K562 (cell line): Measurements from ENCODE around the gene PRELID3B. TPM values are rescaled to one million over a fixed set of nuclear protein-coding genes. Genes with fewer than 3 reads are reported as not detected.

Experiments
- ATAC-seq: fragments of 200-7000 bp; cut with Tn5 transposase; 3 replicates; pipeline ENCODE4 v1.9.1; 2020; ENCODE audit warnings: moderate library complexity
- BruUV-seq: library from RNA; stranded (reverse); fragments of 400-500 nt; replicated peaks from 2 replicates; lab custom pipeline; 2021; lab: Mats Ljungman, UMichigan
- CTCF ChIA-PET: fragments of 300-600 bp; formaldehyde crosslinking; extraction: SDS; loops from one replicate; lab custom pipeline; 2021; ENCODE audit warnings: low intra/inter-chr PET ratio; lab: Yijun Ruan, JAX
- POLR2A ChIA-PET: fragments of 300-600, 350-650 bp; sonication (Branson Sonifier 250); formaldehyde crosslinking; extraction: SDS; loops from one replicate; lab custom pipeline; 2021; ENCODE audit warnings: antibody characterized with exemption, inconsistent platforms; lab: Yijun Ruan, JAX
- DNase-seq, 4 experiments: peaks; one replicate each; pipeline versions ENCODE4 v3.0.0 to v3.0.0-alpha.2; 2011 to 2018; ENCODE audit warnings: low spot score in 3 of 4, mixed read lengths in 3 of 4; ENCODE audit errors: extremely low read depth in 1 of 4
- FAIRE-seq: peaks from 2 replicates; lab custom pipeline; 2011; peaks lifted over from hg19 to GRCh38; lab: Jason Lieb, UNC
- H2AFZ ChIP-seq: 2 replicates; pipeline ENCODE4 v1.6.0; 2011; ENCODE audit warnings: low read depth, low read length, control low read depth, inconsistent platforms
- H3K27ac ChIP-seq: fragments of 200-600 bp; 3 replicates; pipeline ENCODE4 v1.8.0; 2011; ENCODE audit warnings: low read depth, mild to moderate bottlenecking, control low read depth, inconsistent platforms, low read length, moderate library complexity, mixed read lengths; ENCODE audit errors: extremely low read depth
- H3K27me3 ChIP-seq, 2 experiments: fragments of 300-600 bp in 1 of 2; 2 replicates in 1 of 2; 3 replicates in 1 of 2; pipeline versions ENCODE4 v1.6.0 to v1.8.0; 2011; ENCODE audit warnings: inconsistent platforms in 2 of 2, low read length in 2 of 2, mild to moderate bottlenecking in 1 of 2, mixed read lengths in 1 of 2, moderate library complexity in 1 of 2; ENCODE audit not compliant: control insufficient read depth in 2 of 2, insufficient read depth in 2 of 2
- H3K36me3 ChIP-seq: fragments of 300-600 bp; 3 replicates; pipeline ENCODE4 v1.8.0; 2011; ENCODE audit warnings: mild to moderate bottlenecking, low read length, inconsistent platforms; ENCODE audit not compliant: control insufficient read depth, insufficient read depth
- H3K4me1 ChIP-seq, 2 experiments: fragments of 200-600 bp in 1 of 2; replicated peaks in 1 of 2; 2 replicates in 1 of 2; 3 replicates in 1 of 2; pipeline versions ENCODE4 v1.5.1 to v1.8.0; 2011; ENCODE audit warnings: inconsistent platforms in 2 of 2, low read length in 2 of 2, mild to moderate bottlenecking in 1 of 2, mixed read lengths in 1 of 2, moderate library complexity in 1 of 2; ENCODE audit not compliant: control insufficient read depth in 2 of 2, insufficient read depth in 2 of 2
- H3K4me2 ChIP-seq: 2 replicates; pipeline ENCODE4 v1.6.1; 2011; ENCODE audit warnings: low read length, control low read depth, inconsistent platforms, mixed read lengths; ENCODE audit not compliant: insufficient read depth
- H3K4me3 ChIP-seq: fragments of 200-600 bp; sonication (generic), shearing (Covaris generic); 2 replicates; pipeline ENCODE4 v1.5.1; 2016; ENCODE audit warnings: control low read depth, inconsistent platforms
- H3K79me2 ChIP-seq: fragments of 200-600 bp; 3 replicates; pipeline ENCODE4 v1.8.0; 2011; ENCODE audit warnings: low read length, inconsistent platforms; ENCODE audit not compliant: control insufficient read depth, insufficient read depth
- H3K9ac ChIP-seq, 2 experiments: 2 replicates each; pipeline versions ENCODE4 v1.6.0 to v1.6.1; 2011; ENCODE audit warnings: low read depth in 2 of 2, low read length in 2 of 2, control low read depth in 1 of 2, inconsistent platforms in 1 of 2, mild to moderate bottlenecking in 1 of 2, mixed read lengths in 1 of 2; ENCODE audit not compliant: insufficient read depth in 1 of 2
- H3K9me1 ChIP-seq: one replicate; pipeline ENCODE4 v1.6.0; 2011; ENCODE audit warnings: inconsistent platforms, mild to moderate bottlenecking, low read length, moderate library complexity; ENCODE audit not compliant: control insufficient read depth, insufficient read depth
- H3K9me3 ChIP-seq: replicated peaks from 2 replicates; pipeline ENCODE4 v1.5.1; 2011; ENCODE audit warnings: low read depth, low read length, inconsistent platforms; ENCODE audit not compliant: control insufficient read depth, insufficient read depth
- H4K20me1 ChIP-seq: replicated peaks from 2 replicates; pipeline ENCODE4 v1.6.1; 2011; ENCODE audit warnings: low read length, inconsistent platforms, mixed read lengths; ENCODE audit not compliant: control insufficient read depth, insufficient read depth
- CBFA2T3 ChIP-seq: fragments of 450-650 bp; IDR thresholded peaks from 2 replicates; pipeline ENCODE4 v1.6.1; 2017
- ETS1 ChIP-seq: conservative IDR thresholded peaks from 2 replicates; pipeline ENCODE4 v1.6.1; 2011; ENCODE audit warnings: low read depth, mild to moderate bottlenecking, low read length; ENCODE audit not compliant: control insufficient read depth
- FOXA1 ChIP-seq: fragments of 450-650 bp; IDR thresholded peaks from 2 replicates; pipeline ENCODE4 v1.6.1; 2016; ENCODE audit warnings: mild to moderate bottlenecking, borderline replicate concordance
- GTF2A2 ChIP-seq: IDR thresholded peaks from 2 replicates; pipeline ENCODE4 v1.6.1; 2016; ENCODE audit warnings: mild to moderate bottlenecking, missing genetic modification characterization, missing compliant biosample characterization
- MAZ ChIP-seq, 2 experiments: fragments of 450-650 bp in 1 of 2; sonication (generic) in 1 of 2; formaldehyde crosslinking; IDR thresholded peaks in 1 of 2; conservative IDR thresholded peaks in 1 of 2; 2 replicates each; pipeline versions ENCODE4 v1.4.0 to v1.5.0; 2020; ENCODE audit warnings: mild to moderate bottlenecking in 1 of 2, missing genetic modification reagents in 1 of 2
- POLR2A ChIP-seq: fragments of 450-650 bp; conservative IDR thresholded peaks from 2 replicates; pipeline ENCODE4 v1.6.1; 2016
- POLR2AphosphoS2 ChIP-seq: IDR thresholded peaks from 2 replicates; pipeline ENCODE4 v1.6.1; 2012; ENCODE audit warnings: low read length, improper control_type of control experiment
- POLR2B ChIP-seq: fragments of 450-650 bp; IDR thresholded peaks from 2 replicates; pipeline ENCODE4 v1.6.1; 2018; ENCODE audit warnings: low read depth; ENCODE audit not compliant: partially characterized antibody
- POLR2G ChIP-seq: fragments of 200-400 bp; formaldehyde crosslinking; IDR thresholded peaks from 2 replicates; pipeline ENCODE4 v1.6.1; 2017; ENCODE audit warnings: low read depth, mild to moderate bottlenecking, antibody characterized with exemption, low read length, moderate library complexity
- RBFOX2 ChIP-seq: fragments of 200-400 bp; formaldehyde crosslinking; IDR thresholded peaks from 2 replicates; pipeline ENCODE4 v1.6.1; 2017; ENCODE audit warnings: low read depth, mild to moderate bottlenecking, low read length, moderate library complexity
- RUNX1 ChIP-seq: sonication (generic); IDR thresholded peaks from 2 replicates; pipeline ENCODE4 v1.6.1; 2016; ENCODE audit warnings: antibody characterized with exemption, low read depth
- SUPT5H ChIP-seq: fragments of 450-650 bp; IDR thresholded peaks from 2 replicates; pipeline ENCODE4 v1.6.1; 2016
- TRIM25 ChIP-seq: fragments of 450-650 bp; IDR thresholded peaks from 2 replicates; pipeline ENCODE4 v1.7.0; 2016; ENCODE audit warnings: borderline replicate concordance
- ZNF224 ChIP-seq: sonication (generic); formaldehyde crosslinking; IDR thresholded peaks from 2 replicates; pipeline ENCODE4 v1.8.0; 2022; ENCODE audit warnings: mild to moderate bottlenecking, missing genetic modification reagents
- WGBS: fragments of 100-300 bp; shearing (Covaris generic); methylation state at CpG from one replicate; pipeline ENCODE4 v1.1.6; 2016; ENCODE audit warnings: low coverage, mixed read lengths; ENCODE audit not compliant: insufficient coverage; ENCODE audit errors: missing lambda C conversion rate; 5-methylcytosine and 5-hydroxymethylcytosine counted together
- in situ Hi-C: fragments of 300-500 bp; cut with MboI; formaldehyde crosslinking; loops from 4 replicates; pipeline ENCODE4 v1.15.0; 2018; ENCODE audit warnings: inconsistent platforms, mixed read lengths
- intact Hi-C: fragments of 100-400 bp; cut with micrococcal nuclease; formaldehyde crosslinking; loops from 2 replicates; pipeline ENCODE4 v1.14.2; 2022
- polyA plus RNA-seq, 8 experiments: library from polyadenylated mRNA; depleted of rRNA in 4 of 8; stranded (reverse) in 5 of 8; unstranded in 3 of 8; fragments of >200 nt; fragmentation: Nextera tagmentation in 2 of 8; fragmentation: Illumina TruSeq in 1 of 8; extraction: Ambion mirVana in 2 of 8; extraction: Trizol in 1 of 8; gene quantifications; 2 replicates each; pipeline versions ENCODE4 v1.2.1 to v1.2.3, GENCODE V29; 2011 to 2014; ENCODE audit warnings: inconsistent platforms in 1 of 8, missing spikeins in 1 of 8
- total RNA-seq, 7 experiments: library from RNA; depleted of rRNA in 6 of 7; stranded (reverse); fragments of >200 nt in 6 of 7; fragmentation: Illumina TruSeq in 2 of 7; extraction: Trizol in 2 of 7; gene quantifications; 2 replicates each; pipeline versions ENCODE4 v1.2.1 to v1.2.3, GENCODE V29; 2011 to 2021; ENCODE audit warnings: low replicate concordance in 1 of 7
- TF ChIP-seq, protein P1 (sequence below): fragments of 450-650 bp; IDR thresholded peaks from 2 replicates; pipeline ENCODE4 v1.6.1; 2017; ENCODE audit warnings: antibody characterized with exemption
- TF ChIP-seq, protein P2 (sequence below): IDR thresholded peaks from 2 replicates; pipeline ENCODE4 v1.6.1; 2011; ENCODE audit not compliant: insufficient read length; ENCODE audit errors: extremely low read depth

Gene PRELID3B
- total and polyA plus RNA-seq, 9 of the 15 experiments (the other 6 are each of a cell fraction or from before 2014, with no cell fraction given), result 77.0 to 186 (median 101) TPM

DNA sequence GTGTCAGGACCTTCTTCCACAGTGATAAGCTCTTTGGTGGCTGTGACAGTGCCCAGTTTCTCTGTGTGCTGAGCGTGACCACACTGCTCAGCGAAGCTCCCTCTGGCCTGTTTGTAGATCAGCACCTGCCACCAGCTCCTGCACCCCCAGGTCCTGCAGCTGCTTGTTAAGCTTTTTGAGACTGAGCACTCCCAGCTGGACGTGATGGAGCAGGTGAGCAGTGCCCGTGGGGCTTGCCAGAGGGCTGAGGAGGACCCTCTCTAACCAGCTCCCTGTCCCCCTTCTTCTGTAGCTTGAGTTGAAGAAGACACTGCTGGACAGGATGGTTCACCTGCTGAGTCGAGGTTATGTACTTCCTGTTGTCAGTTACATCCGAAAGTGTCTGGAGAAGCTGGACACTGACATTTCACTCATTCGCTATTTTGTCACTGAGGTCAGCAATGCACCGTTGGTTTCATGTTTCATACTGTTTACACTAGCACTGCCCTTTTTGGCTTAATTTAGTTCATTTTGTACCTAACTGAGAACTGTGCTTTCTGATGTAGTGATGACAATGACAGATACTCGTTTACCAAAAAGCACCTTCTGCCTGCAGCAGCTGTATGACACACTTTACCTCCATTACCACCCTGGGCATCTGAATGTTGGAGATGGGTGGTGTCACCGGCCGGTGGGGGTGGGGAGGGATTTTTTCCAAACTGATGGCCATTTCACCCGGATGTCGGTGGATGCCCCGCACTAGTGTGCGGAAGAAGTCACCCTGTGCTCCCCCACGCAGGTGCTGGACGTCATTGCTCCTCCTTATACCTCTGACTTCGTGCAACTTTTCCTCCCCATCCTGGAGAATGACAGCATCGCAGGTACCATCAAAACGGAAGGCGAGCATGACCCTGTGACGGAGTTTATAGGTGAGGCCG is 49.0 kb downstream of the PRELID3B start:
- no peak overlapping the region for H3K9ac ChIP-seq
- H3K4me2 ChIP-seq, result no peak overlapping the region
- no peak overlapping the region for H3K27ac ChIP-seq
- ATAC-seq (no peak; the same call in 2 of the 3 replicates), FAIRE-seq (no peak), DNase-seq (no peak)
- no peaks in the 10 kb centered on the region for H3K27me3 ChIP-seq
- ChIA-PET CTCF (no interaction called here), POLR2A (interaction anchor here (0.6 to 4.0 kb wide), 8 partner anchors 11 to 39 kb away, joined by 3 to 29 read pairs (median 3); partner anchors contain the start of genes ATP5F1E, NELFCD and TUBB1)
- no TSS peak for BruUV-seq
- no peaks in the 10 kb centered on the region for H3K9me1 ChIP-seq
- no peak overlapping the region for H3K4me3 ChIP-seq
- no peak overlapping the region for H2AFZ ChIP-seq
- in situ Hi-C loops (no loop called here), intact Hi-C loops (no loop called here)
- peaks cover 94% of the 10 kb centered on the region for H3K36me3 ChIP-seq
- no peaks in the 10 kb centered on the region for H3K9me3 ChIP-seq
- WGBS, result 91% methylated on average over 23 of the region's 23 CpGs
- peaks cover 0 to 7% of the 10 kb centered on the region in 2 experiments; a peak in 1 of 5 replicates for H3K4me1 ChIP-seq
- no peaks in the 10 kb centered on the region for H3K79me2 ChIP-seq
- 0 out of 2 replicates have a peak, but pooled peaks cover 4% of the 10 kb centered on the region for H4K20me1 ChIP-seq
- TF ChIP-seq MAZ (CRISPR knock-in tag; conservative IDR thresholded peaks at IDR 0.05 in 1 of 2, IDR thresholded peaks at IDR 0.05 in 1 of 2), result no peak
- TF ChIP-seq GTF2A2 (tag), result no peak
- TF ChIP-seq POLR2B, result peak; percentile 12
- TF ChIP-seq, protein P1, sequence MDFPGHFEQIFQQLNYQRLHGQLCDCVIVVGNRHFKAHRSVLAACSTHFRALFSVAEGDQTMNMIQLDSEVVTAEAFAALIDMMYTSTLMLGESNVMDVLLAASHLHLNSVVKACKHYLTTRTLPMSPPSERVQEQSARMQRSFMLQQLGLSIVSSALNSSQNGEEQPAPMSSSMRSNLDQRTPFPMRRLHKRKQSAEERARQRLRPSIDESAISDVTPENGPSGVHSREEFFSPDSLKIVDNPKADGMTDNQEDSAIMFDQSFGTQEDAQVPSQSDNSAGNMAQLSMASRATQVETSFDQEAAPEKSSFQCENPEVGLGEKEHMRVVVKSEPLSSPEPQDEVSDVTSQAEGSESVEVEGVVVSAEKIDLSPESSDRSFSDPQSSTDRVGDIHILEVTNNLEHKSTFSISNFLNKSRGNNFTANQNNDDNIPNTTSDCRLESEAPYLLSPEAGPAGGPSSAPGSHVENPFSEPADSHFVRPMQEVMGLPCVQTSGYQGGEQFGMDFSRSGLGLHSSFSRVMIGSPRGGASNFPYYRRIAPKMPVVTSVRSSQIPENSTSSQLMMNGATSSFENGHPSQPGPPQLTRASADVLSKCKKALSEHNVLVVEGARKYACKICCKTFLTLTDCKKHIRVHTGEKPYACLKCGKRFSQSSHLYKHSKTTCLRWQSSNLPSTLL, result no peak
- 0 out of 2 replicates have a peak, but pooled peaks have one; percentile 15 for TF ChIP-seq POLR2A
- TF ChIP-seq, protein P2, sequence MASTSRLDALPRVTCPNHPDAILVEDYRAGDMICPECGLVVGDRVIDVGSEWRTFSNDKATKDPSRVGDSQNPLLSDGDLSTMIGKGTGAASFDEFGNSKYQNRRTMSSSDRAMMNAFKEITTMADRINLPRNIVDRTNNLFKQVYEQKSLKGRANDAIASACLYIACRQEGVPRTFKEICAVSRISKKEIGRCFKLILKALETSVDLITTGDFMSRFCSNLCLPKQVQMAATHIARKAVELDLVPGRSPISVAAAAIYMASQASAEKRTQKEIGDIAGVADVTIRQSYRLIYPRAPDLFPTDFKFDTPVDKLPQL, result no peak
- TF ChIP-seq CBFA2T3, result no peak
- TF ChIP-seq SUPT5H, result 0 out of 2 replicates have a peak, but pooled peaks have one; percentile 27
- TF ChIP-seq TRIM25, result no peak
- no peak for TF ChIP-seq RUNX1
- peak; percentile 49; the same call in 1 of the 2 replicates for TF ChIP-seq POLR2G
- TF ChIP-seq POLR2AphosphoS2, result 0 out of 2 replicates have a peak, but pooled peaks have one; percentile 49
- 0 out of 2 replicates have a peak, but pooled peaks have one; percentile 12 for TF ChIP-seq RBFOX2
- TF ChIP-seq ZNF224 (CRISPR knock-in tag), result no peak
- TF ChIP-seq FOXA1, result no peak
- TF ChIP-seq ETS1, result no peak
